ENCODE data around the gene SMIM12. TPM values are rescaled to one million over a fixed set of nuclear protein-coding genes. Genes with fewer than 3 reads are reported as not detected.

The SMIM12 gene
- total RNA-seq, 1 donor from 2014 or later: 39.6 TPM

DNA sequence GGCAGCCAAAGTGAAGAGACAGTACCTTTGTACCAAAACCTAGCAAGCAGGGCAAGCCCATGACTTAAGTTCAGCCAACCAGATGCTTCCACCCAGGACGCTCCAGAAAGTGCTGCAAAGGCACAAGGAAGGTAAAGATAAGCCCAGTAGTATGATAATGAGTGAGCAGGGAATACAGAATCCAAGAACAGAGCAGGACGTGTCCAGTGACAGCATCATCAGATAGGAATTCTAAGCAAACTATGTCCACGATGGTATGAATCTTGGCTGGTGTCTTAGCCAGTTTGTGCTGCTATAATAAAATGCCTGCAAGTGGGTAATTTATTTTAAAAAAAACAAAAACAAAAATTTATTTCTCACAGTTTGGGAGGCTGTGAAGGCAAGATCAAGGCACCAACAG is 53.2 kb downstream of the SMIM12 start:
- TF ChIP-seq, protein P1, sequence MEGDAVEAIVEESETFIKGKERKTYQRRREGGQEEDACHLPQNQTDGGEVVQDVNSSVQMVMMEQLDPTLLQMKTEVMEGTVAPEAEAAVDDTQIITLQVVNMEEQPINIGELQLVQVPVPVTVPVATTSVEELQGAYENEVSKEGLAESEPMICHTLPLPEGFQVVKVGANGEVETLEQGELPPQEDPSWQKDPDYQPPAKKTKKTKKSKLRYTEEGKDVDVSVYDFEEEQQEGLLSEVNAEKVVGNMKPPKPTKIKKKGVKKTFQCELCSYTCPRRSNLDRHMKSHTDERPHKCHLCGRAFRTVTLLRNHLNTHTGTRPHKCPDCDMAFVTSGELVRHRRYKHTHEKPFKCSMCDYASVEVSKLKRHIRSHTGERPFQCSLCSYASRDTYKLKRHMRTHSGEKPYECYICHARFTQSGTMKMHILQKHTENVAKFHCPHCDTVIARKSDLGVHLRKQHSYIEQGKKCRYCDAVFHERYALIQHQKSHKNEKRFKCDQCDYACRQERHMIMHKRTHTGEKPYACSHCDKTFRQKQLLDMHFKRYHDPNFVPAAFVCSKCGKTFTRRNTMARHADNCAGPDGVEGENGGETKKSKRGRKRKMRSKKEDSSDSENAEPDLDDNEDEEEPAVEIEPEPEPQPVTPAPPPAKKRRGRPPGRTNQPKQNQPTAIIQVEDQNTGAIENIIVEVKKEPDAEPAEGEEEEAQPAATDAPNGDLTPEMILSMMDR (IDR thresholded peaks at IDR 0.05): no peak
- Mint-ChIP-seq H3K27ac (ENCODE audit: unreplicated experiment) (no peak overlapping the region), H3K4me3 (ENCODE audit: unreplicated experiment) (no peak overlapping the region), H3K27me3 (ENCODE audit: unreplicated experiment) (peaks cover 3% of the 10 kb centered on the region), H3K4me1 (ENCODE audit: unreplicated experiment) (no peaks in the 10 kb centered on the region), H3K9me3 (ENCODE audit: unreplicated experiment) (peaks cover 4% of the 10 kb centered on the region), H3K36me3 (ENCODE audit: unreplicated experiment) (no peaks in the 10 kb centered on the region)
- DNase-seq (ENCODE audit: extremely low spot score, unreplicated experiment): no peak

DNA sequence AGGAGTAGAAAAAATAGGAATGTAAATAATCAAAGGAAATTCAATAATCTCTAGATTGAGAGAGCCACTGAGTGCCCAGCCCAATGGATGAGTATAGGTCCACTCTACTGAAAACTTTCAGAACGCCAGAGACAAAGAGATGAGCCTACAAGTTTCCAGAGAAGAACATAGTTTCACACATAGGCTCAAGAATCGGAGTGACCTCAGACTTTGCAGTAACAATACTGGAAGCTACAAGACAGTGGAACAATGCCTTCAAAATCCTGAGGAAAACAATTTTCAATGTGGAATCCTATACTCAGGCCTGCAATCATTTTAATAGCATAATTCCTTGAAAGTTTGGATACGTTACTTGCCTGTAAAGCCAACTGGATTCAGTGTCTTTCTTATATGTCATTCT is 55.8 kb downstream of the SMIM12 start:
- H3K27ac Mint-ChIP-seq (ENCODE audit: unreplicated experiment): no peak overlapping the region
- no peaks in the 10 kb centered on the region for H3K4me1 Mint-ChIP-seq (ENCODE audit: unreplicated experiment)
- TF ChIP-seq, protein P1 (IDR thresholded peaks at IDR 0.05): no peak
- peaks cover 3% of the 10 kb centered on the region for H3K27me3 Mint-ChIP-seq (ENCODE audit: unreplicated experiment)
- no peaks in the 10 kb centered on the region for H3K36me3 Mint-ChIP-seq (ENCODE audit: unreplicated experiment)
- no peak overlapping the region for H3K4me3 Mint-ChIP-seq (ENCODE audit: unreplicated experiment)
- DNase-seq (ENCODE audit: extremely low spot score, unreplicated experiment): no peak
- H3K9me3 Mint-ChIP-seq (ENCODE audit: unreplicated experiment): peaks cover 4% of the 10 kb centered on the region

Other genes with a start within 250 kb of the SMIM12 start
- gene GJB5, start 104.7 kb downstream of the SMIM12 start, total RNA-seq: not detected in 2 replicates
- gene GJB4, start 100.0 kb downstream of the SMIM12 start, total RNA-seq: not detected in 2 replicates
- not detected in 2 replicates for gene GJB3, start 78.5 kb downstream of the SMIM12 start, total RNA-seq
- not detected in 2 replicates for gene GJA4, start 66.8 kb downstream of the SMIM12 start, total RNA-seq
- 0.21 TPM in 1 of 2 replicates, not detected in the other for gene DLGAP3, start 69.9 kb upstream of the SMIM12 start, total RNA-seq
- 20.5 and 22.8 TPM in 2 replicates for gene TMEM35B, start 125.6 kb upstream of the SMIM12 start, total RNA-seq
- gene ZMYM6, start 172.2 kb upstream of the SMIM12 start, total RNA-seq: 19.9 and 24.7 TPM in 2 replicates
- 16.9 and 17.2 TPM in 2 replicates for gene ZMYM1, start 219.6 kb upstream of the SMIM12 start, total RNA-seq